B cell (primary cell): ENCODE measurements around the gene ARIH2.

ENCODE experiments used
- CTCF ChIP-seq: fragments of 200-600 bp; IDR thresholded peaks from one replicate; pipeline ENCODE4 v1.8.0; 2022; ENCODE audit warnings: antibody characterized with exemption, mild to moderate bottlenecking
- EZH2 ChIP-seq: IDR thresholded peaks from 2 replicates; pipeline ENCODE4 v1.6.1; 2012; ENCODE audit warnings: borderline replicate concordance, low read depth, mild to moderate bottlenecking, moderate library complexity, low read length; ENCODE audit not compliant: insufficient read depth, poor library complexity, severe bottlenecking

GRCh38 chr3:49005998-49006397, 87.4 kb downstream of the ARIH2 start:
- TF ChIP-seq CTCF (no peak), EZH2 (no peak)
